SU-DHL-6 (cell line): ENCODE results near the gene SUPT3H.

ENCODE experiments used
- EZH2phosphoT487 ChIP-seq: fragments of 200-600 bp; sonication (generic), shearing (Covaris generic); conservative IDR thresholded peaks from 2 replicates; pipeline ENCODE4 v1.6.1; 2018; ENCODE audit warnings: mild to moderate bottlenecking, antibody characterized with exemption, low read length, moderate library complexity, mixed read lengths
- TF ChIP-seq, protein P1 (sequence below): fragments of 200-600 bp; sonication (generic); IDR thresholded peaks from one replicate; pipeline ENCODE4 v1.5.1; 2017; ENCODE audit warnings: antibody characterized with exemption, mild to moderate bottlenecking, low read length, moderate library complexity; ENCODE audit not compliant: insufficient read depth, poor library complexity, severe bottlenecking

DNA sequence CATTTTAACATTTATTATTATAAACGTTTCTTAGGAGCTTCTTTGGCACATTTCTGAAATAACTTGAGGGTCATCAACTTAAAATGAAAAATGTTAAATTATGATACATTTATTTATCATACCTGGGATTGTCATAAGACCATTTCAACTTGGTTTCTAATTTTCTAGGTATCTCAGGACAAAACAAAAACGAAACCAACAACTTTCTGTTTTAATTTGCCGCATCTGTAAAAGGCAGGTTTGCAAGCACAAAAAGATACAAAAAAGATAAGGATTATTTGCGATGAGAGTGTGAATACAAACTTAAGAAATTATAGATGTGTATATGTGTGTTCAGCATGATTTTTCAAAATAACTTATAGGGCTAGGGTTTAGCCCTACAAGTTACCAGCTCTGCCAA, 444.6 kb downstream of the SUPT3H start:
- TF ChIP-seq, protein P1, sequence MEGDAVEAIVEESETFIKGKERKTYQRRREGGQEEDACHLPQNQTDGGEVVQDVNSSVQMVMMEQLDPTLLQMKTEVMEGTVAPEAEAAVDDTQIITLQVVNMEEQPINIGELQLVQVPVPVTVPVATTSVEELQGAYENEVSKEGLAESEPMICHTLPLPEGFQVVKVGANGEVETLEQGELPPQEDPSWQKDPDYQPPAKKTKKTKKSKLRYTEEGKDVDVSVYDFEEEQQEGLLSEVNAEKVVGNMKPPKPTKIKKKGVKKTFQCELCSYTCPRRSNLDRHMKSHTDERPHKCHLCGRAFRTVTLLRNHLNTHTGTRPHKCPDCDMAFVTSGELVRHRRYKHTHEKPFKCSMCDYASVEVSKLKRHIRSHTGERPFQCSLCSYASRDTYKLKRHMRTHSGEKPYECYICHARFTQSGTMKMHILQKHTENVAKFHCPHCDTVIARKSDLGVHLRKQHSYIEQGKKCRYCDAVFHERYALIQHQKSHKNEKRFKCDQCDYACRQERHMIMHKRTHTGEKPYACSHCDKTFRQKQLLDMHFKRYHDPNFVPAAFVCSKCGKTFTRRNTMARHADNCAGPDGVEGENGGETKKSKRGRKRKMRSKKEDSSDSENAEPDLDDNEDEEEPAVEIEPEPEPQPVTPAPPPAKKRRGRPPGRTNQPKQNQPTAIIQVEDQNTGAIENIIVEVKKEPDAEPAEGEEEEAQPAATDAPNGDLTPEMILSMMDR, result no peak
- no peak for TF ChIP-seq EZH2phosphoT487
